Gastrocnemius medialis (tissue), 4 donors: Measurements from ENCODE around the gene IRX3.

Experiments used
- POLR2A ChIP-seq, 2 donors: fragments of 450-650 bp; IDR thresholded peaks; one replicate each; pipeline ENCODE4 v1.6.1; 2017; ENCODE audit warnings: antibody characterized with exemption in 2 of 2, mild to moderate bottlenecking in 2 of 2, moderate library complexity in 2 of 2
- TF ChIP-seq, protein P1 (sequence below), 5 experiments: fragments of 450-650 bp in 3 of 5; fragments of 200-600 bp in 2 of 5; sonication (generic) in 2 of 5; IDR thresholded peaks in 4 of 5; conservative IDR thresholded peaks in 1 of 5; 1 replicate in 4 of 5; 2 replicates in 1 of 5; pipeline ENCODE4 v1.5.1; 2016 to 2019; ENCODE audit warnings: antibody characterized with exemption in 5 of 5, mild to moderate bottlenecking in 3 of 5, moderate library complexity in 3 of 5

GRCh38 chr16:54287131-54288029, 793 bp upstream of the IRX3 start:
- TF ChIP-seq, protein P1, sequence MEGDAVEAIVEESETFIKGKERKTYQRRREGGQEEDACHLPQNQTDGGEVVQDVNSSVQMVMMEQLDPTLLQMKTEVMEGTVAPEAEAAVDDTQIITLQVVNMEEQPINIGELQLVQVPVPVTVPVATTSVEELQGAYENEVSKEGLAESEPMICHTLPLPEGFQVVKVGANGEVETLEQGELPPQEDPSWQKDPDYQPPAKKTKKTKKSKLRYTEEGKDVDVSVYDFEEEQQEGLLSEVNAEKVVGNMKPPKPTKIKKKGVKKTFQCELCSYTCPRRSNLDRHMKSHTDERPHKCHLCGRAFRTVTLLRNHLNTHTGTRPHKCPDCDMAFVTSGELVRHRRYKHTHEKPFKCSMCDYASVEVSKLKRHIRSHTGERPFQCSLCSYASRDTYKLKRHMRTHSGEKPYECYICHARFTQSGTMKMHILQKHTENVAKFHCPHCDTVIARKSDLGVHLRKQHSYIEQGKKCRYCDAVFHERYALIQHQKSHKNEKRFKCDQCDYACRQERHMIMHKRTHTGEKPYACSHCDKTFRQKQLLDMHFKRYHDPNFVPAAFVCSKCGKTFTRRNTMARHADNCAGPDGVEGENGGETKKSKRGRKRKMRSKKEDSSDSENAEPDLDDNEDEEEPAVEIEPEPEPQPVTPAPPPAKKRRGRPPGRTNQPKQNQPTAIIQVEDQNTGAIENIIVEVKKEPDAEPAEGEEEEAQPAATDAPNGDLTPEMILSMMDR (IDR thresholded peaks at IDR 0.05 in 4 of 5, conservative IDR thresholded peaks at IDR 0.05 in 1 of 5) = no peak
- TF ChIP-seq POLR2A (IDR thresholded peaks at IDR 0.05) = no peak
